ENCODE results near the gene CBLIF. TPM values are rescaled to one million over a fixed set of nuclear protein-coding genes. Genes with fewer than 3 reads are reported as not detected.

The CBLIF gene
- total and polyA plus RNA-seq, 10 donors: not detected

- no peaks in the 10 kb centered on the region for H3K27me3 ChIP-seq (replicated peaks in 1 of 7)
- DNase-seq: no peak
- no peaks in the 10 kb centered on the region for H3K36me3 ChIP-seq
- intact Hi-C loops (cut with DNase I; ENCODE audit: low total_unique reads): no loop called here
- TF ChIP-seq CTCF (IDR thresholded peaks at IDR 0.05 in 8 of 11, conservative IDR thresholded peaks at IDR 0.05 in 3 of 11): no peak
- no peak for TF ChIP-seq POLR2AphosphoS5 (IDR thresholded peaks at IDR 0.05)
- no peak for TF ChIP-seq POLR2A (IDR thresholded peaks at IDR 0.05)
- H3K4me1 ChIP-seq: no peaks in the 10 kb centered on the region
- 57 to 93% (median 72%) methylated on average over 3 of the region's 3 CpGs for WGBS, 5 donors
- H3K27ac ChIP-seq: no peak overlapping the region
- no peaks in the 10 kb centered on the region for H3K9me3 ChIP-seq
- H3K4me3 ChIP-seq: no peak overlapping the region
Measured at GRCh38 chr11:59847626-59848025, 2.3 kb upstream of the CBLIF start.

GRCh38 chr11:59846556-59846955, 1.3 kb upstream of the CBLIF start:
- WGBS, 5 donors: 74 to 84% (median 81%) methylated on average over 5 of the region's 5 CpGs
- H3K9me3 ChIP-seq: no peaks in the 10 kb centered on the region
- no peaks in the 10 kb centered on the region for H3K4me1 ChIP-seq
- intact Hi-C loops (cut with DNase I; ENCODE audit: low total_unique reads): no loop called here
- no peak for TF ChIP-seq POLR2AphosphoS5 (IDR thresholded peaks at IDR 0.05)
- TF ChIP-seq CTCF (IDR thresholded peaks at IDR 0.05 in 8 of 11, conservative IDR thresholded peaks at IDR 0.05 in 3 of 11): no peak
- no peak for TF ChIP-seq POLR2A (IDR thresholded peaks at IDR 0.05)
- no peaks in the 10 kb centered on the region for H3K27me3 ChIP-seq (replicated peaks in 1 of 7)
- H3K36me3 ChIP-seq: no peaks in the 10 kb centered on the region
- DNase-seq: no peak
- no peak overlapping the region for H3K4me3 ChIP-seq
- no peak overlapping the region for H3K27ac ChIP-seq

- Histone ChIP-seq H3K36me3 (no peaks in the 10 kb centered on the region), H3K4me1 (no peaks in the 10 kb centered on the region), H3K27me3 (replicated peaks in 1 of 7) (no peaks in the 10 kb centered on the region), H3K4me3 (no peak overlapping the region), H3K9me3 (no peaks in the 10 kb centered on the region), H3K27ac (no peak overlapping the region)
- WGBS, 5 donors: 76 to 90% (median 81%) methylated on average over 12 of the region's 12 CpGs
- intact Hi-C loops (cut with DNase I; ENCODE audit: low total_unique reads): no loop called here
- TF ChIP-seq CTCF (IDR thresholded peaks at IDR 0.05 in 8 of 11, conservative IDR thresholded peaks at IDR 0.05 in 3 of 11) (no peak), POLR2A (IDR thresholded peaks at IDR 0.05) (no peak), POLR2AphosphoS5 (IDR thresholded peaks at IDR 0.05) (no peak)
- DNase-seq: no peak
Measured at GRCh38 chr11:59842316-59842715, 3.0 kb downstream of the CBLIF start.

- intact Hi-C loops (cut with DNase I; ENCODE audit: low total_unique reads): no loop called here
- no peak overlapping the region for H3K4me3 ChIP-seq
- H3K36me3 ChIP-seq: no peaks in the 10 kb centered on the region
- no peaks in the 10 kb centered on the region for H3K4me1 ChIP-seq
- DNase-seq: no peak
- no peaks in the 10 kb centered on the region for H3K9me3 ChIP-seq
- H3K27ac ChIP-seq: no peak overlapping the region
- TF ChIP-seq POLR2A (IDR thresholded peaks at IDR 0.05) (no peak), CTCF (IDR thresholded peaks at IDR 0.05 in 8 of 11, conservative IDR thresholded peaks at IDR 0.05 in 3 of 11) (no peak), POLR2AphosphoS5 (IDR thresholded peaks at IDR 0.05) (no peak)
- no peaks in the 10 kb centered on the region for H3K27me3 ChIP-seq (replicated peaks in 1 of 7)
- WGBS, 5 donors: 82 to 89% (median 84%) methylated on average over 2 of the region's 2 CpGs
Measured at GRCh38 chr11:59841514-59841913, 3.8 kb downstream of the CBLIF start.
